GM12891 (cell line): ENCODE measurements around the gene SALL4.

ENCODE experiments used
- DNase-seq: peaks from one replicate; pipeline ENCODE4 v3.0.0; 2011; ENCODE audit warnings: low spot score; ENCODE audit not compliant: insufficient read length
- FAIRE-seq: peaks from 2 replicates; lab custom pipeline; 2011; peaks lifted over from hg19 to GRCh38; lab: Jason Lieb, UNC
- PAX5 ChIP-seq: IDR thresholded peaks from 2 replicates; pipeline ENCODE4 v1.6.1; 2011; ENCODE audit warnings: low read length, moderate library complexity, mild to moderate bottlenecking; ENCODE audit not compliant: insufficient read depth, severe bottlenecking
- POLR2A ChIP-seq: IDR thresholded peaks from 2 replicates; pipeline ENCODE4 v1.6.1; 2011; ENCODE audit warnings: low read depth, low read length, control low read depth
- POLR2AphosphoS5 ChIP-seq: IDR thresholded peaks from 2 replicates; pipeline ENCODE4 v1.6.1; 2011; ENCODE audit warnings: low read depth, low read length, control low read depth
- POU2F2 ChIP-seq: IDR thresholded peaks from 2 replicates; pipeline ENCODE4 v1.6.1; 2011; ENCODE audit warnings: low read depth, mild to moderate bottlenecking, control low read depth, low read length, moderate library complexity
- SPI1 ChIP-seq: IDR thresholded peaks from 2 replicates; pipeline ENCODE4 v1.6.1; 2011; ENCODE audit warnings: low read depth, low read length, control low read depth
- TAF1 ChIP-seq: IDR thresholded peaks from 2 replicates; pipeline ENCODE4 v1.6.1; 2011; ENCODE audit warnings: low read depth, low read length, control low read depth

Gene SALL4

DNA sequence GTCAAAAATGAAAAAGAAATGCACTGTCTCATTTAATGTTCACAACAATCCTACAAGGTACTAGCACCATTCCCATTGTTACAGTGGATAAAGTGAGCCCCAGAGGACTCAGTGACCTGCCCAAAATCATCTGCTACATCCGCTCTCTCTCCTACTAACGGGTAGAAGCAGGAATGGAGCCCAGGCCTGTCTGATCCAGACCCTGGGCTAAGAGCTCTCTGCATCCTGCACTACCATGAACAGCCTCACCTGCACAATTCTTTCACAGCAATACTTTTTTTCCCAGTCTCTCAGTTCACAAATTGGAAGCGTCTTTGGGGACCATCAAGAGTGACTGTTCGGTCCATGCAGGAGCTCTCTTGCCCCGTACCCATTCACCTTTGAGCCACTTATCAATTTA, 65.4 kb downstream of the SALL4 start:
- TF ChIP-seq POLR2AphosphoS5, result no peak
- no peak for TF ChIP-seq SPI1
- TF ChIP-seq PAX5, result no peak
- no peak for TF ChIP-seq POU2F2
- TF ChIP-seq TAF1, result no peak
- TF ChIP-seq POLR2A, result no peak
- no peak for FAIRE-seq
- DNase-seq, result no peak

DNA sequence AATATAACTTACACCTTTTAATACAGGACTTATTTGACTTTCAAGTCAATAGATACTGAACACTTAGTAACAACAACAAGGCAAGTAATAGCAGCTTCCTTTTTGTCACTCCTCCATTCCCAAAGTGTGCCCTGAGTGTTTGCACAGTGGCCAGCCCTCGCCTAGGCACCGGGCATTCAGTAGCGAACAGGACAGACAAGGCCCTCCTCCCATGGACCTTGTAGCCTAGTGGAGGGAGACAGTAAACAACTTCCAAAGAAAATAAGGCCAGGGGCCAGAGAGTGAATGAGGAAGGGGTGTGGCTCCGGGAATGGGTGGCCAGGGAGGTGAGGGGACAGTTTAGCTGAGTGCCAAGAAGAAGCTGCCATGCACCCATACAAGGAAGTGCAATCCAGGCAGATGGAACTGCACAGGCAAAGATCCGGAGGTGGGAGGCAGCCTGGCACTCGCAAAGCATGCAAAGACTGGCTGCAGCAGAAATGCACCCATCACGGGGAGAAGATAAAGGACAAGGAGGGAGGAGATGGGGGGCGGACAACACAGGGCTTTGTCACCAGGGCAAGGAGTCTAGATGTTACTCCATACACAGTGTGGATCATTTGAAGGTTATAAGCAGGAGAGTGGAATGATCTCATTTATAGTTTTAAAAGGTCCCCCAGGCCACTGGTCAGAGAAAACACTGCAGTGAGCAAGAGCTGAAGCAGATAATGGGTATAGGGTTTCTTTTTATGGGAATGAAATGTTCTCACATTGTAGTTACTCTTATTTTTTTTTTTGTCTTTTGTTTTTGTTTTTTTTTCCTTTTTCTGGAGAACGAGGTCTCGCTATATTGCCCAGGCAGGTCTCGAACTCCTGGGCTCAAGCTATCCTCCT, 66.4 kb downstream of the SALL4 start:
- FAIRE-seq (no peak), DNase-seq (no peak)
- no peak for TF ChIP-seq PAX5
- no peak for TF ChIP-seq POLR2AphosphoS5
- TF ChIP-seq POU2F2, result no peak
- TF ChIP-seq TAF1, result no peak
- TF ChIP-seq SPI1, result no peak
- no peak for TF ChIP-seq POLR2A

DNA sequence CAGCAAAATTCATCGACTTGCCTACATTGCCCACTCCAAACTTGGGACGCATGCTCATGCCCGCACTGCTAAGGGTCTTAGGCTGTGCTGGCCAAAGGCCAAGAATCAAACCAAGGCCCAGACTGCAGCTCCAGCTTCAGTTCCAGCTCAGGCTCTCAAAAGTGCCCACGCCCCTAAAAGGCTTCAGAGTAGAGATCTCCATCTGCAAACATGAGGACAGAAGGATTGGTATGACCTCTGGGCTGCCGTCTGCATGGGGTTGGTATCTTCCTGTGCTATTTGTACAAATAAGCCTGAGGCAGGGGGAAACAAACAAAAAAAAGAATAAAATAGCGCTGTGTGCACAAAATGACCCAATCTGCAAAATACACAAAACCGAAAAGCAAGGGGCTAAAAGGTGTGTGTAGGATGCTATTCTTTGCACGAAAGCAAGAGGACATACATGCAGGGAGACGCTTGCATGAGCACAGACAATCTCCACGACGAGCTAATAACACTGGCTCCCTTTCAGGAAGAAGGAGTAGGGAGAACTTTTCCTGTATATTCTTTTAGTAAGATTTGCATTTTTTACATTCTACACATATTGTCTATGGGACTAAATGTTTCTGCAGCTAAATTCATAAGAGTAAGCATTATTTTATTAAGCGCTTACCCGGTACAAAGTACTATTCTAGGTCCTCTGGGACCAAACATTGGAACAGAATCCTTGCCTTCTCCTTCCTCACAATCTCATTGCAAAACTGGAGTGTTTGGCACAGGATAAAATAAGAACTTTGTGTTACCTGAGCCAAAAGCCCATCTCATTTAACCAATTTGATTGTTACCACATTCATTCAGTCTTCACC, 67.2 kb downstream of the SALL4 start:
- no peak for TF ChIP-seq TAF1
- TF ChIP-seq POU2F2, result no peak
- no peak for TF ChIP-seq PAX5
- no peak for TF ChIP-seq POLR2AphosphoS5
- no peak for TF ChIP-seq SPI1
- TF ChIP-seq POLR2A, result no peak
- no peak for FAIRE-seq
- no peak for DNase-seq

DNA sequence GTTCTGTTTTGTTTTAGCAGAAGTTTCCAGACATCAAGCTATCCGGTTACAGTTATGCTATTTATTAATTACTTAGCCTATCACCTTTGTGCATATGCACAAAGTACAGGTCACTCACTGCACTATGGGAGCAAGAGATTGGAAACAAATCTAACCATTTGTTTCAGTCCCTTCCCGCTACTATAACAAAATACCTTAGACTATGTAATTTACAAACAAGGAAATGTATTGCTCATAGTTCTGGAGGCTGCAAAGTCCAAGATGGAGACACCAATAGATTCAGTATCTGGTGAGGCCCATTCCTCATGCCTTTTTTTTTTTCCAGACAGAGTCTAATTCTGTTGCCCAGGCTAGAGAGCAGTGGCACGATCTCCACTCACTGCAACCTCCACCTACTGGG, 69.3 kb downstream of the SALL4 start:
- no peak for FAIRE-seq
- no peak for DNase-seq
- no peak for TF ChIP-seq POU2F2
- no peak for TF ChIP-seq POLR2AphosphoS5
- no peak for TF ChIP-seq SPI1
- TF ChIP-seq PAX5, result no peak
- no peak for TF ChIP-seq TAF1
- no peak for TF ChIP-seq POLR2A
